GM10266 (cell line): Measurements from ENCODE around the gene TCF19.

Experiments
- DNase-seq: peaks from one replicate; pipeline ENCODE4 v3.0.0; 2012; ENCODE audit errors: extremely low spot score
- CTCF ChIP-seq: IDR thresholded peaks from 2 replicates; pipeline ENCODE4 v1.5.1; 2012; ENCODE audit warnings: mild to moderate bottlenecking, low read depth; ENCODE audit not compliant: control insufficient read depth, insufficient read depth; ENCODE audit errors: missing control alignments

The TCF19 gene

GRCh38 chr6:31154436-31154835 lies 4.0 kb upstream of the TCF19 start:
- DNase-seq = no peak
- no peak for TF ChIP-seq CTCF

- no peak for TF ChIP-seq CTCF
- DNase-seq = no peak
Measured at GRCh38 chr6:31156641-31157040, 1.7 kb upstream of the TCF19 start.

GRCh38 chr6:31157513-31158139 lies 763 bp upstream of the TCF19 start, which contains the start of gene CCHCR1:
CCHCR1 (minus strand) TSS chr6:31157802; CDS start chr6:31157600, 202 bp downstream.
- no peak for TF ChIP-seq CTCF
- no peak for DNase-seq

GRCh38 chr6:31158863-31159855 lies 770 bp downstream of the TCF19 start:
- DNase-seq = no peak

GRCh38 chr6:31161216-31162126 lies 3.1 kb downstream of the TCF19 start:
- no peak for DNase-seq
- TF ChIP-seq CTCF = no peak

More at GRCh38 chr6:31158863-31159855, 770 bp downstream of the TCF19 start:
- TF ChIP-seq CTCF = peak; percentile 22

GRCh38 chr6:31162463-31163165 lies 4.2 kb downstream of the TCF19 start:
- TF ChIP-seq CTCF = no peak
- no peak for DNase-seq
